ENCODE measurements around the gene CLDN9. TPM values are rescaled to one million over a fixed set of nuclear protein-coding genes. Genes with fewer than 3 reads are reported as not detected.

CLDN9 gene
- total and polyA plus RNA-seq, 2 experiments from 2014 or later: 0.09 TPM; not detected in 1

- H3K9me3 ChIP-seq (ENCODE audit: low read depth): no peaks in the 10 kb centered on the region
- H3K27ac ChIP-seq: peak overlapping the region; percentile 100
- peak overlapping the region; percentile 99 for H3K4me2 ChIP-seq (ENCODE audit: unreplicated experiment)
- in situ Hi-C loops (cut with MboI): no loop called here
- H3K9me2 ChIP-seq (ENCODE audit: insufficient read depth): no peaks in the 10 kb centered on the region
- no peaks in the 10 kb centered on the region for H4K20me1 ChIP-seq (ENCODE audit: insufficient read depth)
- no peaks in the 10 kb centered on the region for H3K79me2 ChIP-seq (ENCODE audit: insufficient read depth)
- H3K36me3 ChIP-seq (ENCODE audit: low read depth): peaks cover 2% of the 10 kb centered on the region; the same call in 1 of the 2 replicates
- no peak overlapping the region for H2AFZ ChIP-seq
- H3K4me3 ChIP-seq: peak overlapping the region; percentile 86
- no peaks in the 10 kb centered on the region for H3K27me3 ChIP-seq (replicated peaks; ENCODE audit: insufficient read depth)
- WGBS, 2 experiments (ENCODE audit: low coverage in 1 of 2, low lambda C conversion rate in 2 of 2, missing lambda C conversion rate in 2 of 2): 0 to 3% methylated on average over 6 to 8 of the region's 8 CpGs
- TF ChIP-seq EZH2phosphoT487 (IDR thresholded peaks at IDR 0.05; ENCODE audit: insufficient read depth, low read depth): no peak
- TF ChIP-seq EZH2 (IDR thresholded peaks at IDR 0.05; ENCODE audit: insufficient read depth, poor library complexity, severe bottlenecking): no peak
- H3K4me1 ChIP-seq (ENCODE audit: insufficient read depth): peaks cover 9% of the 10 kb centered on the region
- DNase-seq: peak; percentile 98
- peak overlapping the region; percentile 98 for H3K9ac ChIP-seq
- H3F3A ChIP-seq (ENCODE audit: insufficient read depth): peaks cover 13% of the 10 kb centered on the region
Observed at GRCh38 chr16:3022208-3022683, 9.5 kb downstream of the CLDN9 start.

- H3K27me3 ChIP-seq (replicated peaks; ENCODE audit: insufficient read depth): no peaks in the 10 kb centered on the region
- H4K20me1 ChIP-seq (ENCODE audit: insufficient read depth): no peaks in the 10 kb centered on the region
- no peaks in the 10 kb centered on the region for H3K9me3 ChIP-seq (ENCODE audit: low read depth)
- no peaks in the 10 kb centered on the region for H3K79me2 ChIP-seq (ENCODE audit: insufficient read depth)
- TF ChIP-seq EZH2 (IDR thresholded peaks at IDR 0.05; ENCODE audit: insufficient read depth, poor library complexity, severe bottlenecking) (no peak), EZH2phosphoT487 (IDR thresholded peaks at IDR 0.05; ENCODE audit: insufficient read depth, low read depth) (no peak)
- H3K9ac ChIP-seq: peak overlapping the region; percentile 98
- H3K27ac ChIP-seq: peak overlapping the region; percentile 100
- peaks cover 2% of the 10 kb centered on the region; the same call in 1 of the 2 replicates for H3K36me3 ChIP-seq (ENCODE audit: low read depth)
- peak overlapping the region; percentile 86 for H3K4me3 ChIP-seq
- DNase-seq: peak; percentile 84
- in situ Hi-C loops (cut with MboI): no loop called here
- H2AFZ ChIP-seq: no peak overlapping the region
- H3K9me2 ChIP-seq (ENCODE audit: insufficient read depth): no peaks in the 10 kb centered on the region
- WGBS, 2 experiments (ENCODE audit: low coverage in 1 of 2, low lambda C conversion rate in 2 of 2, missing lambda C conversion rate in 2 of 2): 0 to 1% methylated on average over 7 to 8 of the region's 8 CpGs
- peak overlapping the region; percentile 99 for H3K4me2 ChIP-seq (ENCODE audit: unreplicated experiment)
- peaks cover 13% of the 10 kb centered on the region for H3F3A ChIP-seq (ENCODE audit: insufficient read depth)
- H3K4me1 ChIP-seq (ENCODE audit: insufficient read depth): peaks cover 9% of the 10 kb centered on the region
Observed at GRCh38 chr16:3022684-3023414, 10.1 kb downstream of the CLDN9 start.

- Histone ChIP-seq H3K9me3 (ENCODE audit: low read depth) (no peaks in the 10 kb centered on the region), H3K27ac (peak overlapping the region; percentile 100), H3K27me3 (replicated peaks; ENCODE audit: insufficient read depth) (no peaks in the 10 kb centered on the region), H3F3A (ENCODE audit: insufficient read depth) (peaks cover 13% of the 10 kb centered on the region), H3K4me3 (peak overlapping the region; percentile 86), H4K20me1 (ENCODE audit: insufficient read depth) (no peaks in the 10 kb centered on the region), H3K9me2 (ENCODE audit: insufficient read depth) (no peaks in the 10 kb centered on the region), H3K79me2 (ENCODE audit: insufficient read depth) (no peaks in the 10 kb centered on the region), H3K9ac (peak overlapping the region; percentile 98), H3K4me2 (ENCODE audit: unreplicated experiment) (peak overlapping the region; percentile 99), H3K36me3 (ENCODE audit: low read depth) (peaks cover 2% of the 10 kb centered on the region; the same call in 1 of the 2 replicates), H2AFZ (no peak overlapping the region), H3K4me1 (ENCODE audit: insufficient read depth) (peaks cover 9% of the 10 kb centered on the region)
- in situ Hi-C loops (cut with MboI): no loop called here
- WGBS, 2 experiments (ENCODE audit: low coverage in 1 of 2, low lambda C conversion rate in 2 of 2, missing lambda C conversion rate in 2 of 2): 2 to 3% methylated on average over 5 of the region's 6 CpGs
- peak; percentile 89 for DNase-seq
- no peak for TF ChIP-seq EZH2phosphoT487 (IDR thresholded peaks at IDR 0.05; ENCODE audit: insufficient read depth, low read depth)
- TF ChIP-seq EZH2 (IDR thresholded peaks at IDR 0.05; ENCODE audit: insufficient read depth, poor library complexity, severe bottlenecking): no peak
Observed at GRCh38 chr16:3023415-3023668, 10.6 kb downstream of the CLDN9 start.

- Histone ChIP-seq H3K27ac (peak within 1 kb of the TSS; percentile 100), H3K4me3 (peak within 1 kb of the TSS; percentile 86), H3K9ac (peak within 1 kb of the TSS; percentile 98), H3F3A (ENCODE audit: insufficient read depth) (peaks cover 16% of the 10 kb centered on the region), H3K9me2 (ENCODE audit: insufficient read depth) (no peaks in the 10 kb centered on the region), H3K36me3 (ENCODE audit: low read depth) (peaks cover 2% of the 10 kb centered on the region; the same call in 1 of the 2 replicates), H3K4me1 (ENCODE audit: insufficient read depth) (peaks cover 9% of the 10 kb centered on the region), H3K4me2 (ENCODE audit: unreplicated experiment) (peak within 1 kb of the TSS; percentile 99), H3K79me2 (ENCODE audit: insufficient read depth) (no peaks in the 10 kb centered on the region), H3K9me3 (ENCODE audit: low read depth) (no peaks in the 10 kb centered on the region), H2AFZ (no peak within 1 kb of the TSS), H3K27me3 (replicated peaks; ENCODE audit: insufficient read depth) (no peaks in the 10 kb centered on the region), H4K20me1 (ENCODE audit: insufficient read depth) (no peaks in the 10 kb centered on the region)
- DNase-seq: peak; percentile 99
- TF ChIP-seq EZH2phosphoT487 (IDR thresholded peaks at IDR 0.05; ENCODE audit: insufficient read depth, low read depth) (no peak), EZH2 (IDR thresholded peaks at IDR 0.05; ENCODE audit: insufficient read depth, poor library complexity, severe bottlenecking) (no peak)
- WGBS, 2 experiments (ENCODE audit: low coverage in 1 of 2, low lambda C conversion rate in 2 of 2, missing lambda C conversion rate in 2 of 2): 1% methylated on average over 64 to 69 of the region's 69 CpGs
- in situ Hi-C loops (cut with MboI): no loop called here
Observed at GRCh38 chr16:3023669-3024478, 11.2 kb downstream of the CLDN9 start, which contains the start of the genes HCFC1R1 and THOC6. Gene HCFC1R1 (minus strand): TSS chr16:3023942. CDS start chr16:3023941, 1 bp downstream. Gene THOC6 (plus strand): TSS chr16:3024035. CDS start chr16:3024327, 292 bp downstream.

All from GM23248 (cell line).